Ovary (tissue), 9 donors: ENCODE results near the gene LRCH3. TPM values are rescaled to one million over a fixed set of nuclear protein-coding genes. Genes with fewer than 3 reads are reported as not detected.
A peak's percentile ranks its signal among the peaks of the same experiment; 100 is the strongest.

ENCODE experiments used
- DNase-seq, 5 donors: peaks; one replicate each; pipeline ENCODE4 v3.0.0-alpha.2; 2019 to 2020
- H3K27ac ChIP-seq, 2 donors: fragments of 200-600 bp; one replicate each; pipeline versions ENCODE4 v1.5.1 to v1.8.0; 2019 to 2022
- H3K27me3 ChIP-seq: fragments of 200-600 bp; one replicate; pipeline ENCODE4 v1.8.0; 2022
- H3K36me3 ChIP-seq: fragments of 200-600 bp; sonication (generic); one replicate; pipeline ENCODE4 v1.5.1; 2019
- H3K4me1 ChIP-seq: one replicate; pipeline ENCODE4 v1.8.1; 2013; ENCODE audit warnings: mild to moderate bottlenecking, moderate library complexity; ENCODE audit not compliant: insufficient read depth
- H3K4me3 ChIP-seq: fragments of 200-600 bp; sonication (generic); one replicate; pipeline ENCODE4 v1.5.1; 2017
- H3K9me3 ChIP-seq, 2 donors: fragments of 200-600 bp in 1 of 2; sonication (generic) in 1 of 2; one replicate each; pipeline versions ENCODE4 v1.5.1 to v1.8.1; 2013 to 2019; ENCODE audit warnings: mild to moderate bottlenecking in 1 of 2, moderate library complexity in 1 of 2
- CTCF ChIP-seq, 3 donors: fragments of 450-650 bp in 2 of 3; fragments of 200-600 bp in 1 of 3; IDR thresholded peaks; one replicate each; pipeline versions ENCODE4 v1.5.1 to v1.8.0; 2016 to 2022; ENCODE audit warnings: antibody characterized with exemption in 3 of 3, mild to moderate bottlenecking in 1 of 3
- EP300 ChIP-seq: sonication (generic); formaldehyde crosslinking; IDR thresholded peaks from one replicate; pipeline ENCODE4 v1.6.1; 2017; ENCODE audit warnings: antibody characterized with exemption
- POLR2A ChIP-seq: fragments of 450-650 bp; IDR thresholded peaks from one replicate; pipeline ENCODE4 v1.6.1; 2017; ENCODE audit warnings: antibody characterized with exemption, mild to moderate bottlenecking, moderate library complexity
- WGBS, 3 donors: extraction: QIAGEN DNeasy Blood & Tissue Kit in 1 of 3; methylation state at CpG; one replicate each; pipeline versions ENCODE4 v1.1.5 to v1.1.7; 2013 to 2017; 5-methylcytosine and 5-hydroxymethylcytosine counted together
- intact Hi-C, 4 donors: fragments of 100-400 bp; cut with DNase I; formaldehyde crosslinking; loops; one replicate each; pipeline versions ENCODE4 v1.11.0 to v1.15.1; 2022 to 2023
- polyA plus RNA-seq, 2 donors: library from polyadenylated mRNA; stranded (reverse); fragments of 200-250 nt in 1 of 2; fragments of 350-450 nt in 1 of 2; fragmentation: Illumina TruSeq in 1 of 2; extraction: RNeasy Lipid Tissue Mini Kit (QIAGEN cat#74804) in 1 of 2; gene quantifications; one replicate each; pipeline ENCODE4 v1.2.3, GENCODE V29; 2013 to 2014
- total RNA-seq, 7 donors: library from RNA; depleted of rRNA in 2 of 7; stranded (reverse); fragments of >200 nt in 2 of 7; fragmentation: NEBNext Ultra II Directional in 3 of 7; extraction: Animal tissue kit (Norgen Biotek cat#: 25700) in 3 of 7; gene quantifications; one replicate each; pipeline versions ENCODE4 v1.1.0 to v1.2.4, GENCODE V29; 2016 to 2023
- donor health status: DM: no; HTN: no; CAD: no; lungs with moderate emphysema.
- donor health status: DM: no; HTN: no; CAD: no.
- donor health status: Bipolar disorder and iron deficiency.
- donor health status: DM: yes; HTN: yes; CAD: no.
- donor health status: DM: no; HTN: no; CAD: no.
- donor health status: DM: yes; HTN: yes; CAD: no.

LRCH3 gene
- total and polyA plus RNA-seq, 9 donors, result 20.9 to 192 (median 61.6) TPM

- H3K36me3 ChIP-seq, result no peaks in the 10 kb centered on the region
- peaks cover 4% of the 10 kb centered on the region for H3K4me1 ChIP-seq
- WGBS, 3 donors, result 1 to 9% (median 3%) methylated on average over 36 of the region's 36 CpGs
- peak overlapping the region; percentile 85 for H3K4me3 ChIP-seq
- peak; percentile 55 to 76 (median 70) for DNase-seq
- intact Hi-C loops, result no loop called here
- H3K27ac ChIP-seq, result peak overlapping the region; percentile 87 to 93
- no peak for TF ChIP-seq CTCF (IDR thresholded peaks at IDR 0.05)
- TF ChIP-seq POLR2A, result peak; percentile 32
- no peak for TF ChIP-seq EP300
- no peaks in the 10 kb centered on the region for H3K9me3 ChIP-seq
- no peaks in the 10 kb centered on the region for H3K27me3 ChIP-seq
Observed at GRCh38 chr3:197750858-197751737, 40.0 kb upstream of the LRCH3 start.

- Histone ChIP-seq H3K9me3 (no peaks in the 10 kb centered on the region), H3K4me1 (peaks cover 4% of the 10 kb centered on the region), H3K36me3 (no peaks in the 10 kb centered on the region), H3K4me3 (no peak overlapping the region), H3K27ac (peak overlapping the region in 1 of 2 donors; percentile 93), H3K27me3 (no peaks in the 10 kb centered on the region)
- no peak for DNase-seq
- TF ChIP-seq POLR2A (no peak), EP300 (no peak), CTCF (IDR thresholded peaks at IDR 0.05) (no peak)
- intact Hi-C loops, result no loop called here
- 78 to 87% (median 81%) methylated on average over 5 of the region's 5 CpGs for WGBS, 3 donors
Observed at GRCh38 chr3:197752107-197752506, 38.9 kb upstream of the LRCH3 start.

- Histone ChIP-seq H3K36me3 (no peaks in the 10 kb centered on the region), H3K4me1 (peaks cover 4% of the 10 kb centered on the region), H3K4me3 (no peak overlapping the region), H3K9me3 (no peaks in the 10 kb centered on the region), H3K27ac (no peak overlapping the region), H3K27me3 (no peaks in the 10 kb centered on the region)
- intact Hi-C loops, result no loop called here
- 83 to 91% (median 88%) methylated on average over 3 of the region's 3 CpGs for WGBS, 3 donors
- DNase-seq, result no peak
- TF ChIP-seq CTCF (IDR thresholded peaks at IDR 0.05), result no peak
- TF ChIP-seq POLR2A, result no peak
- no peak for TF ChIP-seq EP300
Observed at GRCh38 chr3:197753263-197753662, 37.8 kb upstream of the LRCH3 start.

GRCh38 chr3:197756704-197757103 is 34.4 kb upstream of the LRCH3 start:
- TF ChIP-seq POLR2A (no peak), EP300 (no peak), CTCF (IDR thresholded peaks at IDR 0.05) (no peak)
- Histone ChIP-seq H3K4me1 (peaks cover 4% of the 10 kb centered on the region), H3K36me3 (no peaks in the 10 kb centered on the region), H3K27ac (no peak overlapping the region), H3K4me3 (no peak overlapping the region), H3K27me3 (no peaks in the 10 kb centered on the region), H3K9me3 (no peaks in the 10 kb centered on the region)
- WGBS, 3 donors, result 79 to 82% (median 80%) methylated on average over 3 of the region's 3 CpGs
- intact Hi-C loops, result no loop called here
- no peak for DNase-seq
